GM19023 (cell line): ENCODE results near the gene NDUFB3.

Source experiments
- ATAC-seq: cut with Tn5 transposase; IDR thresholded peaks from one replicate; pipeline ENCODE4 v1.9.1; 2021; ENCODE audit warnings: mild to moderate bottlenecking, moderate library complexity; ENCODE audit not compliant: unreplicated experiment

The NDUFB3 gene

GRCh38 chr2:201127152-201127511 lies 55.3 kb downstream of the NDUFB3 start:
- ATAC-seq: no peak

GRCh38 chr2:201127570-201127969 lies 55.8 kb downstream of the NDUFB3 start:
- no peak for ATAC-seq

- no peak for ATAC-seq
Measured at GRCh38 chr2:201128033-201128432, 56.2 kb downstream of the NDUFB3 start.

- ATAC-seq: no peak
Measured at GRCh38 chr2:201128933-201129505, 57.2 kb downstream of the NDUFB3 start.

- no peak for ATAC-seq
Measured at GRCh38 chr2:201130524-201131186, 58.9 kb downstream of the NDUFB3 start.

- ATAC-seq: no peak
Measured at GRCh38 chr2:201132518-201132917, 60.7 kb downstream of the NDUFB3 start.
